ENCODE results near the gene CCNF.

Gene CCNF

GRCh38 chr16:2489581-2489980 lies 60.3 kb downstream of the CCNF start:
- Histone ChIP-seq H3K27me3 (ENCODE audit: control insufficient read depth, insufficient read depth, low read length) (no peaks in the 10 kb centered on the region), H3K79me2 (peaks cover 12% of the 10 kb centered on the region), H3K27ac (no peak overlapping the region), H3K9me3 (ENCODE audit: control insufficient read depth, low read length) (no peaks in the 10 kb centered on the region), H3K4me1 (no peaks in the 10 kb centered on the region), H2AFZ (no peak overlapping the region), H3K36me3 (ENCODE audit: control insufficient read depth, insufficient read depth, low read length) (no peaks in the 10 kb centered on the region), H3K4me3 (ENCODE audit: low read depth, low read length) (no peak overlapping the region), H3K9ac (no peak overlapping the region), H3K4me2 (ENCODE audit: low read length) (no peak overlapping the region)
- TF ChIP-seq CTCF (IDR thresholded peaks at IDR 0.05) = no peak

- no peaks in the 10 kb centered on the region for H3K27me3 ChIP-seq (ENCODE audit: control insufficient read depth, insufficient read depth, low read length)
Observed at GRCh38 chr16:2490190-2491105, 61.2 kb downstream of the CCNF start.

GRCh38 chr16:2492292-2492691 lies 63.0 kb downstream of the CCNF start:
- Histone ChIP-seq H3K27ac (no peak overlapping the region), H3K9ac (no peak overlapping the region), H3K4me2 (ENCODE audit: low read length) (no peak overlapping the region), H3K27me3 (ENCODE audit: control insufficient read depth, insufficient read depth, low read length) (no peaks in the 10 kb centered on the region), H3K4me3 (ENCODE audit: low read depth, low read length) (no peak overlapping the region), H3K36me3 (ENCODE audit: control insufficient read depth, insufficient read depth, low read length) (no peaks in the 10 kb centered on the region), H3K79me2 (peaks cover 12% of the 10 kb centered on the region), H2AFZ (no peak overlapping the region), H3K4me1 (no peaks in the 10 kb centered on the region), H3K9me3 (ENCODE audit: control insufficient read depth, low read length) (no peaks in the 10 kb centered on the region)
- TF ChIP-seq CTCF (IDR thresholded peaks at IDR 0.05) = no peak

More at GRCh38 chr16:2490190-2491105, 61.2 kb downstream of the CCNF start:
- Histone ChIP-seq H3K4me1 (no peaks in the 10 kb centered on the region), H3K79me2 (peaks cover 12% of the 10 kb centered on the region), H3K9ac (no peak overlapping the region), H3K4me2 (ENCODE audit: low read length) (no peak overlapping the region), H3K36me3 (ENCODE audit: control insufficient read depth, insufficient read depth, low read length) (no peaks in the 10 kb centered on the region), H2AFZ (no peak overlapping the region), H3K4me3 (ENCODE audit: low read depth, low read length) (no peak overlapping the region), H3K27ac (no peak overlapping the region), H3K9me3 (ENCODE audit: control insufficient read depth, low read length) (no peaks in the 10 kb centered on the region)
- no peak for TF ChIP-seq CTCF (IDR thresholded peaks at IDR 0.05)

GRCh38 chr16:2493605-2494004 lies 64.4 kb downstream of the CCNF start:
- no peak for TF ChIP-seq CTCF (IDR thresholded peaks at IDR 0.05)
- H3K27ac ChIP-seq = no peak overlapping the region
- H3K27me3 ChIP-seq (ENCODE audit: control insufficient read depth, insufficient read depth, low read length) = no peaks in the 10 kb centered on the region
- H3K79me2 ChIP-seq = peaks cover 9% of the 10 kb centered on the region
- H3K9ac ChIP-seq = no peak overlapping the region
- H3K4me1 ChIP-seq = no peaks in the 10 kb centered on the region
- no peak overlapping the region for H3K4me2 ChIP-seq (ENCODE audit: low read length)
- no peaks in the 10 kb centered on the region for H3K9me3 ChIP-seq (ENCODE audit: control insufficient read depth, low read length)
- no peaks in the 10 kb centered on the region for H3K36me3 ChIP-seq (ENCODE audit: control insufficient read depth, insufficient read depth, low read length)
- no peak overlapping the region for H3K4me3 ChIP-seq (ENCODE audit: low read depth, low read length)
- H2AFZ ChIP-seq = no peak overlapping the region

- no peaks in the 10 kb centered on the region for H3K27me3 ChIP-seq (ENCODE audit: control insufficient read depth, insufficient read depth, low read length)
- H2AFZ ChIP-seq = no peak overlapping the region
- H3K4me2 ChIP-seq (ENCODE audit: low read length) = no peak overlapping the region
- no peaks in the 10 kb centered on the region for H3K9me3 ChIP-seq (ENCODE audit: control insufficient read depth, low read length)
- no peak for TF ChIP-seq CTCF (IDR thresholded peaks at IDR 0.05)
- peaks cover 6% of the 10 kb centered on the region for H3K79me2 ChIP-seq
- no peak overlapping the region for H3K27ac ChIP-seq
- no peaks in the 10 kb centered on the region for H3K36me3 ChIP-seq (ENCODE audit: control insufficient read depth, insufficient read depth, low read length)
- no peak overlapping the region for H3K9ac ChIP-seq
- H3K4me3 ChIP-seq (ENCODE audit: low read depth, low read length) = no peak overlapping the region
- H3K4me1 ChIP-seq = no peaks in the 10 kb centered on the region
Observed at GRCh38 chr16:2494616-2495015, 65.4 kb downstream of the CCNF start.
